Smooth muscle cell (in vitro differentiated cells): ENCODE results near the gene RAB27A. TPM values are rescaled to one million over a fixed set of nuclear protein-coding genes. Genes with fewer than 3 reads are reported as not detected.

Source experiments
- DNase-seq: peaks from one replicate; lab custom pipeline; 2025; ENCODE audit not compliant: unreplicated experiment; lab: John Stamatoyannopoulos, UW
- H2AFZ ChIP-seq: fragments of 200-600 bp; sonication (generic); 2 replicates; pipeline ENCODE4 v1.6.0; 2016; ENCODE audit warnings: antibody characterized with exemption, low read depth, mild to moderate bottlenecking
- H3F3A ChIP-seq: fragments of 200-600 bp; sonication (generic); 2 replicates; pipeline ENCODE4 v1.6.0; 2017; ENCODE audit warnings: antibody characterized with exemption, low read depth
- H3K27ac ChIP-seq: fragments of 200-600 bp; sonication (generic); 2 replicates; pipeline ENCODE4 v1.5.1; 2016; ENCODE audit warnings: low read depth, mild to moderate bottlenecking
- H3K27me3 ChIP-seq: fragments of 200-600 bp; sonication (generic); 2 replicates; pipeline ENCODE4 v1.6.1; 2016; ENCODE audit warnings: low read depth, mild to moderate bottlenecking
- H3K36me3 ChIP-seq: fragments of 200-600 bp; sonication (generic); 2 replicates; pipeline ENCODE4 v1.5.1; 2016; ENCODE audit warnings: low read depth
- H3K4me1 ChIP-seq: fragments of 200-600 bp; sonication (generic); 2 replicates; pipeline ENCODE4 v1.5.1; 2016; ENCODE audit warnings: low read depth
- H3K4me2 ChIP-seq: fragments of 200-600 bp; sonication (generic); 2 replicates; pipeline ENCODE4 v1.6.0; 2016; ENCODE audit warnings: mild to moderate bottlenecking
- H3K4me3 ChIP-seq: fragments of 200-600 bp; sonication (generic); 2 replicates; pipeline ENCODE4 v1.5.1; 2016; ENCODE audit warnings: mild to moderate bottlenecking
- H3K79me2 ChIP-seq: fragments of 200-600 bp; sonication (generic); 2 replicates; pipeline ENCODE4 v1.6.0; 2016; ENCODE audit warnings: low read depth, mild to moderate bottlenecking
- H3K9ac ChIP-seq: fragments of 200-600 bp; sonication (generic); 2 replicates; pipeline ENCODE4 v1.6.0; 2016; ENCODE audit warnings: low read depth
- H3K9me3 ChIP-seq: fragments of 200-600 bp; sonication (generic); replicated peaks from 2 replicates; pipeline ENCODE4 v1.5.1; 2016; ENCODE audit warnings: low read depth
- H4K20me1 ChIP-seq: fragments of 200-600 bp; sonication (generic); 2 replicates; pipeline ENCODE4 v1.6.0; 2016; ENCODE audit warnings: low read depth
- CTCF ChIP-seq: fragments of 200-600 bp; sonication (generic); IDR thresholded peaks from 2 replicates; pipeline ENCODE4 v1.5.1; 2017; ENCODE audit warnings: borderline replicate concordance, mild to moderate bottlenecking, antibody characterized with exemption; ENCODE audit not compliant: insufficient read depth, poor library complexity, severe bottlenecking
- WGBS: methylation state at CpG from one replicate; pipeline ENCODE4 v1.1.7; 2016; ENCODE audit warnings: low lambda C conversion rate; 5-methylcytosine and 5-hydroxymethylcytosine counted together
- polyA plus RNA-seq: library from polyadenylated mRNA; unstranded; fragments of >200 nt; fragmentation: Nextera tagmentation; extraction: Ambion mirVana; gene quantifications from 2 replicates; pipeline ENCODE4 v1.2.1, GENCODE V29; 2016
- total RNA-seq: library from RNA; depleted of rRNA; stranded (reverse); fragments of >200 nt; gene quantifications from 2 replicates; pipeline ENCODE4 v1.2.3, GENCODE V29; 2014

The RAB27A gene
- total and polyA plus RNA-seq, 2 experiments from 2014 or later: 14.6 to 15.6 TPM

GRCh38 chr15:55241186-55241585 lies 48.4 kb downstream of the RAB27A start:
- H3K27me3 ChIP-seq: no peaks in the 10 kb centered on the region
- H3F3A ChIP-seq: no peaks in the 10 kb centered on the region
- H3K4me3 ChIP-seq: no peak overlapping the region
- no peaks in the 10 kb centered on the region for H3K79me2 ChIP-seq
- no peak overlapping the region for H2AFZ ChIP-seq
- no peak for TF ChIP-seq CTCF
- no peak overlapping the region for H3K9ac ChIP-seq
- H3K4me2 ChIP-seq: no peak overlapping the region
- no peaks in the 10 kb centered on the region for H3K36me3 ChIP-seq
- no peak for DNase-seq
- H4K20me1 ChIP-seq: no peaks in the 10 kb centered on the region
- H3K4me1 ChIP-seq: no peaks in the 10 kb centered on the region
- H3K9me3 ChIP-seq: no peaks in the 10 kb centered on the region
- H3K27ac ChIP-seq: no peak overlapping the region
- 100% methylated on average over 1 of the region's 1 CpG for WGBS

GRCh38 chr15:55240125-55240760 lies 49.4 kb downstream of the RAB27A start:
- Histone ChIP-seq H3K9me3 (no peaks in the 10 kb centered on the region), H3K4me1 (no peaks in the 10 kb centered on the region), H3K79me2 (no peaks in the 10 kb centered on the region), H2AFZ (no peak overlapping the region), H3K27ac (no peak overlapping the region), H4K20me1 (no peaks in the 10 kb centered on the region), H3K36me3 (no peaks in the 10 kb centered on the region), H3F3A (no peaks in the 10 kb centered on the region), H3K4me2 (no peak overlapping the region), H3K27me3 (no peaks in the 10 kb centered on the region), H3K4me3 (no peak overlapping the region), H3K9ac (no peak overlapping the region)
- no peak for DNase-seq
- no peak for TF ChIP-seq CTCF
- WGBS: 95% methylated on average over 3 of the region's 3 CpGs

GRCh38 chr15:55239440-55240124 lies 50.0 kb downstream of the RAB27A start:
- H3K9me3 ChIP-seq: no peaks in the 10 kb centered on the region
- H3K4me3 ChIP-seq: no peak overlapping the region
- H3K4me1 ChIP-seq: no peaks in the 10 kb centered on the region
- H3K36me3 ChIP-seq: no peaks in the 10 kb centered on the region
- 87% methylated on average over 5 of the region's 5 CpGs for WGBS
- H3K79me2 ChIP-seq: no peaks in the 10 kb centered on the region
- no peak overlapping the region for H3K9ac ChIP-seq
- no peak for TF ChIP-seq CTCF
- H2AFZ ChIP-seq: no peak overlapping the region
- DNase-seq: no peak
- no peaks in the 10 kb centered on the region for H3F3A ChIP-seq
- no peaks in the 10 kb centered on the region for H3K27me3 ChIP-seq
- no peaks in the 10 kb centered on the region for H4K20me1 ChIP-seq
- H3K27ac ChIP-seq: no peak overlapping the region
- H3K4me2 ChIP-seq: no peak overlapping the region
